Activated CD4-positive, alpha-beta T cell treated with anti-CD3 and anti-CD28 coated beads, Interleukin-2, amount 50 U/mL, for 48 hours (primary cell): ENCODE data around the gene NRG3.

Source experiments
- DNase-seq, 2 experiments: peaks; one replicate each; pipeline ENCODE4 v3.0.0-alpha.2; 2020

The NRG3 gene

GRCh38 chr10:82867056-82867455, 992.1 kb downstream of the NRG3 start:
- DNase-seq, result no peak

- DNase-seq, result no peak
Observed at GRCh38 chr10:82874671-82875070, 999.7 kb downstream of the NRG3 start.

- no peak for DNase-seq
Observed at GRCh38 chr10:82880776-82881290, 1005.8 kb downstream of the NRG3 start.

- no peak for DNase-seq
Observed at GRCh38 chr10:82882722-82883121, 1007.7 kb downstream of the NRG3 start.

GRCh38 chr10:82883603-82884002, 1008.6 kb downstream of the NRG3 start:
- DNase-seq, result no peak

- DNase-seq, result no peak
Observed at GRCh38 chr10:82887488-82887887, 1012.5 kb downstream of the NRG3 start.

- no peak for DNase-seq
Observed at GRCh38 chr10:82888809-82889455, 1013.9 kb downstream of the NRG3 start.

GRCh38 chr10:82889728-82890127, 1014.7 kb downstream of the NRG3 start:
- DNase-seq, result no peak

- DNase-seq, result no peak
Observed at GRCh38 chr10:82890573-82890972, 1015.6 kb downstream of the NRG3 start.

GRCh38 chr10:82908096-82908495, 1033.1 kb downstream of the NRG3 start:
- no peak for DNase-seq

GRCh38 chr10:82908751-82909150, 1033.8 kb downstream of the NRG3 start:
- DNase-seq, result no peak

GRCh38 chr10:82910301-82910700, 1035.3 kb downstream of the NRG3 start:
- no peak for DNase-seq

- no peak for DNase-seq
Observed at GRCh38 chr10:82914655-82915136, 1039.7 kb downstream of the NRG3 start.

GRCh38 chr10:82916941-82917340, 1041.9 kb downstream of the NRG3 start:
- no peak for DNase-seq

GRCh38 chr10:82918022-82918421, 1043.0 kb downstream of the NRG3 start:
- no peak for DNase-seq

GRCh38 chr10:82922046-82922445, 1047.1 kb downstream of the NRG3 start:
- DNase-seq, result no peak

GRCh38 chr10:82922755-82923154, 1047.8 kb downstream of the NRG3 start:
- no peak for DNase-seq

GRCh38 chr10:82924711-82925110, 1049.7 kb downstream of the NRG3 start:
- no peak for DNase-seq

GRCh38 chr10:82925547-82925946, 1050.6 kb downstream of the NRG3 start:
- DNase-seq, result no peak

GRCh38 chr10:82932451-82932850, 1057.5 kb downstream of the NRG3 start:
- no peak for DNase-seq

GRCh38 chr10:82934429-82934828, 1059.4 kb downstream of the NRG3 start:
- no peak for DNase-seq

- no peak for DNase-seq
Observed at GRCh38 chr10:82934947-82935346, 1060.0 kb downstream of the NRG3 start.

- DNase-seq, result no peak
Observed at GRCh38 chr10:82938331-82938730, 1063.3 kb downstream of the NRG3 start.

GRCh38 chr10:82942286-82943099, 1067.5 kb downstream of the NRG3 start:
- no peak for DNase-seq
